ENCODE results near the gene PDIA5.

The PDIA5 gene

GRCh38 chr3:123066896-123067688 is at the start of gene PDIA5:
PDIA5 (plus strand) TSS chr3:123067025; CDS start chr3:123067165, 140 bp downstream.
- DNase-seq (ENCODE audit: low spot score): peak; percentile 97

- no peak for DNase-seq (ENCODE audit: low spot score)
These were observed 48.1 kb upstream of the PDIA5 start for GRCh38 chr3:123018683-123019082.

GRCh38 chr3:123019161-123019560 is 47.7 kb upstream of the PDIA5 start:
- no peak for DNase-seq (ENCODE audit: low spot score)

DNA sequence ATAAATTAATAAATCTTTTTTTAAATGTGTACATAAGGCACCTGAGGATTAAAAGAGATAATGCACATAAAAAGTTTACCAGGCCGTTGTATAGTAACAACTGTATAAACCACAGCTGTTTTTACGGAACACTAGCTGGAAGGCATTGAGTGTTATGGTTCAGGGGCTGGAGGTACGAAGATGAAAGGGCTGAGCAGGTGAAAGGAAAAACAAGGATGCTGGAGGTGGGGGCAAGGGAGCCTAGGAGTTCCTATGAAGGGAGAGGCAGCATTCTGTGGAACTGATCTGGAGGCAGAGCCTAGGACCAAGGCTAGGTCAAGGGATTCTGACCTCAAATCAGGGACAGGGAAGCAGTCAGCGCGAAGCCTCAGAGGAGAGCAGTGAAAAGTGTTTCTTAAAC is 47.2 kb upstream of the PDIA5 start:
- DNase-seq (ENCODE audit: low spot score): no peak

DNA sequence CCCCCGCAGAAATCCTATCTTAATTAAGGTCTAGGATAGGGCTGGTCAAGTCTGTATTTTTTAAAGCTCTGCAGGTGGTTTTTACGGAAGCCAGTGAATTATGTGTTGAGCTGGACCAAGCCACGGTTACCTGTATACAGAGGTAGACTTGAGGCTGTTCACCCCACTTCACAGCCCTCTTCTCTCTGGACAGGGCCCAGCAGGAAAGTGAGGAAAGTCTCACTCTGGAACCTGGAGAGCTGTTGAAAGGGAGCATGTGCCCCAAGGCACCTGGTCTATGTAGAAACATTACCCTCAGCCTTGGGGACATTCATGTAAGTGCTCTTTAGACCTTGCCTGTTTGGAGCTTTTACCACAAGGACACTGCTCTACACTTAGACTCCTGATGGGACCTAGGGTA is 46.1 kb upstream of the PDIA5 start:
- no peak for DNase-seq (ENCODE audit: low spot score)

DNA sequence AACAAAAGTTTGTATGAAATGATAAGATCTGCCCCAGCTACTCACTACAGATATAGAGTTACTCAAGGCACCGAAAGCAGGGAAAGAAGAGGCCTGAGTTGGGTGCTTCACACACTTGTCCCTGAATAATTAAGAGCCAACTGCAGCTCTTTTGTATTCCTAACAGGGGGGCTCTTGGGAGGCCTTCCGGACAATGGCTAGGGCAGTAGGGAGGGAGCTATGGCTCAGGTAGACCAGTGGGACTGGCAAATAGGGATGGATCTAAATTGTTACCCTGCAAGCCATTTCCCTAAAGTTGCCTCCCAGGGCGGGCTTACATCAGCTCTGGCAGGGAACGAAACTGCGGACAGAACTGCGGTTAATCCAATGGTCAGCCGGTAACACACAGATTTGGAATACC is 45.4 kb upstream of the PDIA5 start:
- no peak for DNase-seq (ENCODE audit: low spot score)

GRCh38 chr3:123021996-123022510 is 44.8 kb upstream of the PDIA5 start:
- DNase-seq (ENCODE audit: low spot score): no peak

DNA sequence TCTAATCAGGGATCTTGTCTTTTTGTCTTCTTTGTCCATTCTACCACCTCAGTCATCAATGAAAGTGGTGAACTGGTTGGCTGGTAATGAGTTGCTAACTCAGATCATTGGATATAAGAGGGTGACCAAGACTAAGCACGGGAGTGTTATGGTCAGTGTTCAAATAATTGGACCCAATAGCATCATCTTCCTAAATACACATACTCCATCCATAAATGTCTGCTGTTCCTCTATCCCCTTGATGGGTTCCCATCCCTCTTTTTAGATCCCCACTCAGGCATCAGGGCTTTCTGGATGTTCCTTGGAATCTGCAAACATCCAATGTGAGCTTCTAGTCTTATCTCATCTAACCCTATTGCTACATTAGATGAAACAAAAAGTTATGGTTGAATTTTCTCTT is 42.8 kb upstream of the PDIA5 start:
- no peak for DNase-seq (ENCODE audit: low spot score)

DNA sequence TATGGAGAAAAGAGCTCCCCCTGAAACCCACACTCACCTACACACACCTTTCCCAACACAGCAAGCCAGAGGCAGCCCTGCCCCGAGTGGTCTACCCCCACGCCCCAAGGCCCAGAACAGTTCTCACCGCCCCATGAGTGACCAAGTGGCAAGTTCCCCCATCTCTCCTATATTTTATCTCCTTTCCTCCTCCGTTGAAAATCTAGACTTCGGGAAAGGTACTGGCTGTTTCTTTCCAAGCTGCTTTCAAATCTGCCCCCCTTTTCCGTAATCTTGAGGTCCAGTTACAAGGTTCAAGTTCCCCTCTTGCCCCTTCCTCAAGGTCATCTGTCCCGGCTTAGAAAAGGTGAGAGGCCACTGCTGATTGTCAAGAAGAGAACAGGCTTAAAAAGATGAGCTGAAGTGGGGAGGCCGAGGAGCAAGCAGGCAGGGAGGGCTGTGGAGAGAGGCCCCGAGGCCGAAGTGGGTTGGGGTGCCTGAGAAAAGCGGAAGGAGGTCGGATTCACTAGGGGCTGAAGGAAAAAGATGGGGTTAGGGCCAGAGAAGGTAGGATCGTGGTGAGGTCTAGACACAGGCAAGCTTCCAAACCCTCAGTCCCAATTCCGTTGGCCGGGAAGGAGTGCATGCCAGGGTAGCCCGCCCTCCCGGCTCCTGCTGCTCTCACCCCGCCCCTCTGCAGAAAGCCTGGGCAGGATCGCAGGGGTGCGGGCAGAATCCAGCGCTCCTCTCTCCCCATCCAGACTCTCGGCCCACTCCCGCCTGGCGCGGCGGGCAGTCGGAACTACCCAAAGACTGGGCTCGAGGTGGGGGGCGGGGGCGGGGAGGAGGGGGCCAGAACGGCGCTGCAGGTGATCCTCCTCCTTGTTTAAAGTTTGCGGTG is 40.9 kb upstream of the PDIA5 start:
- DNase-seq (ENCODE audit: low spot score): no peak

GRCh38 chr3:123026565-123027291 is 40.1 kb upstream of the PDIA5 start:
- peak; percentile 10 for DNase-seq (ENCODE audit: low spot score)

DNA sequence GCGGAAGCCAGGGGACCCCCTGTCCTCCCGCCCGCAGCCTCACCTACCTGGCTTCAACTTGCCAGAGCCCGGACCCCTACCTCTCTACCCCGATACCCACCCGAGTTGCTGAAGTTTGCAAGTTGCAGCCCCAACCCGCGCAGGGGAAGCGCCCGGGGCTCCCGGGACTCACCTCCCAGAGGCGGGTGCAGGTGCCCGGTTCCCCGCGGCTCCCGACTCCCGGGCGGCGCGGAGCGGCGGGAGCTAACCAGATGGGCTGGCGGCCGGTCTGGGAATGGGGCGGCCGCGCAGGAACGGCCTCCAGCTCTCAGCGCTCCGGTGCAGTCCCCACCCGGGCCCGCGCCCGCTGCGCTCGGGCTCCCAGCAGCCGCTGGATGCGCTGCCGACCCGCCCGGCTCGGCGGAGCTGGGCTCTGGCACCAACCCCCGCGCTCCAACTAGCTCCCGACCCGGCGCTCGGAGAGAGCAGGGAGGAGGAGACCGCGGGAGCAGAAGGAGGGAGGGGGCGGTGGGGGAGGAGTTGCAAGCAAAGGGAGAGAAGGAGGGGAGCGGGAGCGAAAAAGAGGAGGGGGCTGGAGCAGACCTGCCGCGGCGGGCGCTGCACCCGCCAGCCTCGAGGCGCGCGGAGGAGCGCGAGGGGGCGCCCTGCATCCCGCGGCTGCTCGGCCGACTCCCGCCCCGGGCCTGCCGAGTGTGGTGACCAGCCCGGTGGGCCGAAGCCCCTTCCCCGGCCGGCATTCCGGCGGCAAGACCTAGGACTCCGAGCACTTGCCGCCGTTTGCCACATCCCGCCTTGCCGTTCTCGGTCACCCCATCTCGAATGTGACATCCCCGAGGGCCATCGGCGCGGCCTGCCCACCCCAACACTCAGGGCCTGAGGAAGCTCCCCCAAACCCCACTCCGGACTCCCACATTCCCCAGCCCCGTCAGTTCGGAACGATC is 39.3 kb upstream of the PDIA5 start, which contains the start of gene SEMA5B:
SEMA5B (minus strand) TSS at position 472 of the 941 bp plus-strand sequence. CDS start 66,500 bp downstream, outside the sequence.
- DNase-seq (ENCODE audit: low spot score): peak; percentile 25

GRCh38 chr3:123028233-123028828 is 38.5 kb upstream of the PDIA5 start:
- peak; percentile 78 for DNase-seq (ENCODE audit: low spot score)

- DNase-seq (ENCODE audit: low spot score): no peak
These were observed 35.8 kb upstream of the PDIA5 start for GRCh38 chr3:123031051-123031450.

DNA sequence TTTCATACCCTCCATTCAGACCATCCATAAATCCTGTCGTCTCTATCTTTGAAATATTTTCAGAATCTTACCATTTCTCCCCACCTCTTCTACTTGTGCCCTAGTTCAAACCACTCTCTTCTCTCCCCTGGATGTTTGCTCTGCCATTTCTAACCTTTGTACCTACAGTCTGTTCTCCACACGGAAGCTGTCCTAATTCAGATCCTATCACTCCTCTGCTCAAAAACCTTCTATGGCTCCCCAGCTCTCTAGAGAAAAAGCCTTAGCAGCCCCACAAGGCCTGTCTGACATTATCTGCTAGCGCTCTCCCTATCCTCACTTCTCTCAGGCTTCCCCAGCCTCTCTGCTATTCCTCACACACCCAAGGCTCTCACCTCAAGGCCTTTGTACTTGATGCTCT is 34.8 kb upstream of the PDIA5 start:
- no peak for DNase-seq (ENCODE audit: low spot score)

DNA sequence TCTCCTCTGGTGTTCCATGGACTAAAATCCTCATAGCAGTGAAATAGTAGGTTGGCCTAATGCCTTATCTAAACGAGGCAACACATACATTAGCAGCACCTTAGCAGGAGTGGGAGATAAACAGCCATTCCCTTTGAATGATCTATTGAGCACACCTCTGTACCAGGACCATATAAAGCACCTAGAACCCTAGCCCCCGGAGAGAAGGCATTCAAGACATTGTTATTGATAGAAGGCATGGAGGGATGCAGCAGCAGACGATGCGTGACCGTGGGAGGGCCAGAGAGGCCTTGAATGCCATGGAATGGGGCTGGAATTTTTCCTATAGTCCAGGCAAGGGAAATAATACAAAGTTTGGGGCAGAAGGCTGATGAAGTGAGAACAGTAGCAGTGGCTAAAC is 32.7 kb upstream of the PDIA5 start:
- no peak for DNase-seq (ENCODE audit: low spot score)

DNA sequence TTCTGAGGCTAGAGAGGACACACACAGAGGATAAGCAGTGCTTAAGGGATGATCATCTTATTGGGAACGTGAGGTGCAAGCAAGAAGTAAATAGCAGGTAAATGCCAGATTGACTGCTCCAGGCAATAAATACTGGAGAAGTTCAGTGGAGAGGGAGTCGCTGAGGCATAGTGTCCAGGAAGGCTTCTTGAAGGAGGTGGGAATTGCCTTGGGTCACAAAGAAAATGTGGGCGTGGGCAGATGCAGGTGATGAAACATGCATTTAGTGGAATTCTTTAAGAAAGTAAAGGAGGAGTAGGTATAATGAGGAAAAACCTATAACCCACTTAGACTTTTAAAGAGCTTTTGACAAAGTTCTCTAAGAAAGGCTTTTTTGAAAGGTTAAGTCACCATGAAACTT is 31.8 kb upstream of the PDIA5 start:
- DNase-seq (ENCODE audit: low spot score): no peak

DNA sequence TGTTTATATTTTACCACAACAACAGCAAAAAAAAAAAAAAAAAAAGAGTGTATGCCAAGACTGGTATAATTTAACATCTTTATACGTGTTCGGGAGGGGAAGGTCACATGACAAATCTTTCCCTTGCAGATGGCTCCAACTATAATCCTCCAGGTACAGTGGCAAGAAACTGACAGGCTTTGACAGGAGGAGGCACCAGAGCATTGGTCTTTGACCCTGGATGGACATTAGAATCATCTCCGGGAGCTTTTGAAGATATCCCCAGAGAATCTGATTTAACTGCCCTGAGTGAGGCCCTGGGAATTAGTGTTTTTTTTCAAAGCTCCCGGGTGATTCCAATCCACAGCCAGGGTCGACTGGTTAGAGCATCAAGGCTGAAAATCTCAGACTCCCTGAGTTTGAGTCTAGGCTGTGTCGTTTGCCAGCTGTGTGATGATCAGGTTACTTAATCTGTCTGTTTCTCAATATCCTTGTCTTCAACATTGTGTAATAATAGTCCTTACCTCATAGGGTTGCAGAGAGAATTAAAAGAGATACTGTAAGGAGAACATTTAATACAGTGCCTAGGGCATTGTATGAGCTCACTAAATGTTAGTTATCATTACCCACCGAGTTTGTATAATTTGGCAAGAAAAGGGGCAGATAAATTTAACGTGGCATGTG is 30.3 kb upstream of the PDIA5 start:
- peak; percentile 61 for DNase-seq (ENCODE audit: low spot score)

DNA sequence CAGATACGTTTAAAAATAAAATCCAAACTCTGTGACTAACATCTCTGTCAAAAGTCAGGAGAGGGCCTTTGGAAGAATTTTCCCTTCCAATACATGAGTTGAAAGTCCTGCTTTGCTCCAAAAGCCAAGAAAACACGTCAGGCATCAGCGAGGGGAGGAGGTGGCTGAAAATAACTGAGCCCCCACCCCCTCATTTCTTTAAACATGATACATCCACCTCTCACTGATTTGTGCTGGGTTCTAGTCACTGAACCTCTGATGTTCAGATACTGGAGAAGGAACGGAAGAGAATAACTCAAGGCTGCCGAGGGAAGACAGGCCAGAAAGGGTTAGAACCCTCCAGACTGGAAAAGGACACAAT is 29.8 kb upstream of the PDIA5 start:
- DNase-seq (ENCODE audit: low spot score): no peak

GRCh38 chr3:123038751-123039150 is 28.1 kb upstream of the PDIA5 start:
- DNase-seq (ENCODE audit: low spot score): no peak

DNA sequence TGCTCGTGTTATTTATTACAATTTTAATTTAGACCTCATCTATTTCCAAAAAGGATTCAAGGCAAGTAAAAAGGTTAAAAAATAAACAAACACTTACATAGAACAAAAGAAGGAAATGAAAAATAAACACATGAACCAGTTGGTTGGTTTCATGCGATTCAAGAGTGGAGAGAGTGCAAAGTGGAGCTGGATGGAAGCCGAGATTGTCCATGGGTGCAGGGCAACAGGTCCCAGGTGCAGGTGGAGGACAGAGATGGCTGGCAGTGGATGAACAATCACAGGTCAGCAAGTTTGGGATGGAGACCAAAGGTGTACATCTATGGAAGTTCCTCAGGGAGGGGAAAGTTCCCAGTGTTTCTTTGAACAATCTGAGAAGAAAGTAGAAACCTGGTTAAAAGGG is 27.6 kb upstream of the PDIA5 start:
- no peak for DNase-seq (ENCODE audit: low spot score)

Measured in AG08395 (cell line).